H1 (cell line): Measurements from ENCODE around the gene SPAG17.

Source experiments
- NANOG ChIP-seq: IDR thresholded peaks from 2 replicates; pipeline ENCODE4 v1.6.1; 2011; ENCODE audit warnings: low read length, low read depth, mild to moderate bottlenecking, inconsistent platforms; ENCODE audit not compliant: insufficient read depth, poor library complexity, severe bottlenecking
- POLR2A ChIP-seq, 2 experiments: IDR thresholded peaks; 1 replicate in 1 of 2; 2 replicates in 1 of 2; pipeline ENCODE4 v1.6.1; 2011; ENCODE audit warnings: low read depth in 2 of 2, low read length in 2 of 2, mild to moderate bottlenecking in 2 of 2; ENCODE audit errors: control extremely low read depth in 1 of 2

DNA sequence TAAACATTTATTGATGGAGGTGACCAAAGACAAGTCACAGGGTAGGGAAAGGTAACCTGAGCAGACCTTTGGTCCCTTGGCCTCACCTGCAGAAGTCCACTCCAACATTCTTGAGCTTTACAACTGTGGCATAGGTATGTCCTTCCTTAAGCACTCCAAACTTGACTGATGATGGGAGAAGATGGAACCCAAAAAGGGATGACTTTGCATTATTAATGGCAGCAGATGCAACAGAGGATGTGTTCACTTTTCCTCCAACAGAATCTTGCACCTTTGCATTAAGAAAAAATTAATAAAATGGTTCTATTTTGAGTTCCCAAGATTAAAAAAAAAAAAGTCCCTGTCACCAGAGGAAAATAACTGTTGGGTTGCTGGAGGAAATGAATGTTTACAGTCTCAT lies 213.3 kb downstream of the SPAG17 start:
- TF ChIP-seq POLR2A (IDR thresholded peaks at IDR 0.05; ENCODE audit: control extremely low read depth in 1 of 2, low read depth in 2 of 2, low read length in 2 of 2) (no peak), NANOG (no peak)
